Measurements from ENCODE around the gene ATG4C. TPM values are rescaled to one million over a fixed set of nuclear protein-coding genes. Genes with fewer than 3 reads are reported as not detected.
"Not testable (repeated sequence)": the region's sequence is repeated elsewhere in the genome, so short reads cannot be mapped to it uniquely, and the experiment has no call there.

Gene ATG4C
- total and polyA plus RNA-seq, 9 donors: 2.7 to 13.7 (median 11.2) TPM

GRCh38 chr1:62823556-62823955 lies 39.6 kb downstream of the ATG4C start:
- H3K27ac ChIP-seq: no peak overlapping the region
- intact Hi-C loops (cut with DNase I): no loop called here
- H3K4me3 ChIP-seq: no peak overlapping the region
- H3K27me3 ChIP-seq: no peaks in the 10 kb centered on the region
- H3K4me1 ChIP-seq (ENCODE audit: insufficient read depth): no peaks in the 10 kb centered on the region
- no peak for DNase-seq
- 86 to 91% (median 91%) methylated on average over 4 of the region's 4 CpGs for WGBS, 3 donors
- no peaks in the 10 kb centered on the region for H3K36me3 ChIP-seq
- no peaks in the 10 kb centered on the region for H3K9me3 ChIP-seq
- TF ChIP-seq POLR2A (IDR thresholded peaks at IDR 0.05) (no peak), EP300 (IDR thresholded peaks at IDR 0.05) (no peak), CTCF (IDR thresholded peaks at IDR 0.05) (no peak)

- no peaks in the 10 kb centered on the region for H3K4me1 ChIP-seq (ENCODE audit: insufficient read depth)
- intact Hi-C loops (cut with DNase I): no loop called here
- no peak for TF ChIP-seq POLR2A (IDR thresholded peaks at IDR 0.05)
- TF ChIP-seq CTCF (IDR thresholded peaks at IDR 0.05): no peak
- no peak for TF ChIP-seq EP300 (IDR thresholded peaks at IDR 0.05)
- H3K4me3 ChIP-seq: no peak overlapping the region
- DNase-seq: no peak
- H3K27me3 ChIP-seq: no peaks in the 10 kb centered on the region
- H3K27ac ChIP-seq: no peak overlapping the region
- no peaks in the 10 kb centered on the region for H3K36me3 ChIP-seq
- WGBS, 3 donors: 93 to 97% (median 97%) methylated on average over 2 of the region's 2 CpGs
- no peaks in the 10 kb centered on the region for H3K9me3 ChIP-seq
Measured at GRCh38 chr1:62826901-62827300, 43.0 kb downstream of the ATG4C start.

- H3K4me1 ChIP-seq (ENCODE audit: insufficient read depth); H3K4me3 ChIP-seq; DNase-seq; H3K9me3 ChIP-seq; H3K27me3 ChIP-seq; intact Hi-C loops (cut with DNase I); H3K27ac ChIP-seq; H3K36me3 ChIP-seq: not testable (repeated sequence)
- WGBS, 3 donors: 96 to 98% (median 96%) methylated on average over 2 of the region's 2 CpGs
Measured at GRCh38 chr1:62827786-62828185, 43.9 kb downstream of the ATG4C start.

- Histone ChIP-seq H3K9me3 (no peaks in the 10 kb centered on the region), H3K4me3 (no peak overlapping the region), H3K4me1 (ENCODE audit: insufficient read depth) (no peaks in the 10 kb centered on the region), H3K27ac (no peak overlapping the region), H3K36me3 (no peaks in the 10 kb centered on the region), H3K27me3 (no peaks in the 10 kb centered on the region)
- DNase-seq: no peak
- TF ChIP-seq EP300 (IDR thresholded peaks at IDR 0.05): no peak
- no peak for TF ChIP-seq POLR2A (IDR thresholded peaks at IDR 0.05)
- TF ChIP-seq CTCF (IDR thresholded peaks at IDR 0.05): no peak
- 81 to 84% (median 81%) methylated on average over 5 of the region's 5 CpGs for WGBS, 3 donors
- intact Hi-C loops (cut with DNase I): no loop called here
Measured at GRCh38 chr1:62832276-62832675, 48.3 kb downstream of the ATG4C start.

- H3K4me1 ChIP-seq (ENCODE audit: insufficient read depth): no peaks in the 10 kb centered on the region
- intact Hi-C loops (cut with DNase I): no loop called here
- DNase-seq: no peak
- H3K27ac ChIP-seq: no peak overlapping the region
- no peaks in the 10 kb centered on the region for H3K27me3 ChIP-seq
- H3K4me3 ChIP-seq: no peak overlapping the region
- H3K9me3 ChIP-seq: no peaks in the 10 kb centered on the region
- no peak for TF ChIP-seq CTCF (IDR thresholded peaks at IDR 0.05)
- TF ChIP-seq EP300 (IDR thresholded peaks at IDR 0.05): no peak
- TF ChIP-seq POLR2A (IDR thresholded peaks at IDR 0.05): no peak
- WGBS, 3 donors: 94 to 96% (median 94%) methylated on average over 4 of the region's 4 CpGs
- H3K36me3 ChIP-seq: no peaks in the 10 kb centered on the region
Measured at GRCh38 chr1:62833529-62833928, 49.6 kb downstream of the ATG4C start.

All from ovary (tissue), 9 donors.